Kidney epithelial cell (primary cell): ENCODE data around the gene RHAG. TPM values are rescaled to one million over a fixed set of nuclear protein-coding genes. Genes with fewer than 3 reads are reported as not detected.

Experiments used
- DNase-seq: peaks from one replicate; pipeline ENCODE4 v3.0.0-alpha.2; 2010; ENCODE audit warnings: low read depth
- H3K27me3 ChIP-seq: 2 replicates; pipeline ENCODE4 v1.6.0; 2011; ENCODE audit warnings: low read length; ENCODE audit not compliant: control insufficient read depth, insufficient read depth
- H3K36me3 ChIP-seq: 2 replicates; pipeline ENCODE4 v1.5.1; 2011; ENCODE audit warnings: low read length; ENCODE audit not compliant: control insufficient read depth, insufficient read depth
- H3K4me3 ChIP-seq: 2 replicates; pipeline ENCODE4 v1.5.1; 2011; ENCODE audit warnings: low read depth, mild to moderate bottlenecking, control low read depth, low read length
- CTCF ChIP-seq: IDR thresholded peaks from 2 replicates; pipeline ENCODE4 v1.5.1; 2011; ENCODE audit warnings: mild to moderate bottlenecking, moderate library complexity, low read length, control low read depth, inconsistent platforms; ENCODE audit not compliant: insufficient read depth, poor library complexity, severe bottlenecking
- total RNA-seq: library from RNA; depleted of rRNA; stranded (reverse); fragments of >200 nt; gene quantifications from 2 replicates; pipeline ENCODE4 v1.2.3, GENCODE V29; 2015

Gene RHAG
- not detected in 2 replicates for total RNA-seq

DNA sequence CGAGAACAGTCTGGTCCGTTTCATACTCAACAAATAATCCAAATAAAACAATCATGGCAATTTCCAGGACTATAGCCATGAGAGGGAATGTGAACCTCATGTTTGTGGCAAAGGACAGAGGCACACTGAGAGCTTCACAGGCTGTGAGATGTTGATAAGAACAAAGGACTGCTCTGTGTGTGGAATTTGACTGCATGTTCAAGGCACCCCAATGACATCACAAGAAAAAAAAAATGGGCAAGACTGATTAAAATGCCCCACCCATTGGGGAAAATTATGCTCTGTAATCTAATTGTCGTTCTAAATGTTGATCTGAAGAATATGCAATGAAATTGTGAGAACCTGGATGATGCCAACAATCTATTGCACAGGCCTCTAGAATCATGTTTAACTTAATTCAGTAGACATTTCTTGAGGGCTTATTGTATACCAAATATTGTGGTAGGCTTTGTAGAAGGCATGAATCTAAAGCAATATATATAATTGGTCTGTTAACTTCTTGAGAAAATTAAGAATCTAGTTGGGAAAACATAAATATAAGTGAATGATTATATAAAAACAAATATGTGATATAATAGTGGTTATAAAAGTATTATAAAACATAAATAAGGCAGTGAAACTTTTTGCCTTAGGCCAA, at the start of gene RHAG:
RHAG (minus strand) TSS at position 127 of the 637 bp plus-strand sequence; CDS start at position 100, 27 bp downstream.
- Histone ChIP-seq H3K4me3 (no peak within 1 kb of the TSS), H3K36me3 (no peaks in the 10 kb centered on the region), H3K27me3 (no peaks in the 10 kb centered on the region)
- TF ChIP-seq CTCF: no peak
- DNase-seq: no peak

GRCh38 chr6:49676671-49677281, 40.1 kb upstream of the RHAG start:
- H3K27me3 ChIP-seq: no peaks in the 10 kb centered on the region
- peak; percentile 62 for DNase-seq
- no peaks in the 10 kb centered on the region for H3K36me3 ChIP-seq
- no peak for TF ChIP-seq CTCF
- H3K4me3 ChIP-seq: no peak overlapping the region

GRCh38 chr6:49675816-49676215, 39.2 kb upstream of the RHAG start:
- no peak for TF ChIP-seq CTCF
- Histone ChIP-seq H3K4me3 (no peak overlapping the region), H3K27me3 (no peaks in the 10 kb centered on the region), H3K36me3 (no peaks in the 10 kb centered on the region)
- no peak for DNase-seq

DNA sequence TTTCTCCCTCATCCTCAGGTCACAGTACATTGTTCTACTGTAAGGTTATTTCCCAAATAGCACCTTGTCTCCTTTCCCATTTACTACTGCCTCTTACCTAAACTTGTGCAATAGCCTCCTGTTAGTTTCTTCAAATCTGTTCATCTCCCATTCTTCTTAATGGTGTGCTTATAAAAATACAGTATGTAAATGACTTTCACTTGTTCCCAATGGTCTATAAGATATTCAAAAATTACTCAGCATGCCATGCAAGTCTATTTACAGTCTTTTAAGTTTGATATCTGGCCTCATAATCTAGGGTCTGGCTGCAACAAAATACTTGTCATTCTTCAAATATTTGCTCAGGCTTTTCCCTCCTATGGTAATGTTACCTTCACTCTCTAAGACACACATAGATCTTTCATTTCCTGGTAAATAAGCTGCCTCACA, 31.5 kb upstream of the RHAG start:
- H3K27me3 ChIP-seq: no peaks in the 10 kb centered on the region
- no peak overlapping the region for H3K4me3 ChIP-seq
- no peaks in the 10 kb centered on the region for H3K36me3 ChIP-seq
- peak; percentile 43 for DNase-seq
- TF ChIP-seq CTCF: no peak

GRCh38 chr6:49666930-49667757, 30.5 kb upstream of the RHAG start:
- Histone ChIP-seq H3K4me3 (no peak overlapping the region), H3K27me3 (no peaks in the 10 kb centered on the region), H3K36me3 (no peaks in the 10 kb centered on the region)
- DNase-seq: no peak
- no peak for TF ChIP-seq CTCF
